Brain pericyte (primary cell): ENCODE results near the gene IFNGR1.
"Not testable (repeated sequence)": the region's sequence is repeated elsewhere in the genome, so short reads cannot be mapped to it uniquely, and the experiment has no call there.

ENCODE experiments used
- DNase-seq: peaks from one replicate; pipeline ENCODE4 v3.0.0-alpha.2; 2012; ENCODE audit warnings: low read depth, low spot score

IFNGR1 gene

DNA sequence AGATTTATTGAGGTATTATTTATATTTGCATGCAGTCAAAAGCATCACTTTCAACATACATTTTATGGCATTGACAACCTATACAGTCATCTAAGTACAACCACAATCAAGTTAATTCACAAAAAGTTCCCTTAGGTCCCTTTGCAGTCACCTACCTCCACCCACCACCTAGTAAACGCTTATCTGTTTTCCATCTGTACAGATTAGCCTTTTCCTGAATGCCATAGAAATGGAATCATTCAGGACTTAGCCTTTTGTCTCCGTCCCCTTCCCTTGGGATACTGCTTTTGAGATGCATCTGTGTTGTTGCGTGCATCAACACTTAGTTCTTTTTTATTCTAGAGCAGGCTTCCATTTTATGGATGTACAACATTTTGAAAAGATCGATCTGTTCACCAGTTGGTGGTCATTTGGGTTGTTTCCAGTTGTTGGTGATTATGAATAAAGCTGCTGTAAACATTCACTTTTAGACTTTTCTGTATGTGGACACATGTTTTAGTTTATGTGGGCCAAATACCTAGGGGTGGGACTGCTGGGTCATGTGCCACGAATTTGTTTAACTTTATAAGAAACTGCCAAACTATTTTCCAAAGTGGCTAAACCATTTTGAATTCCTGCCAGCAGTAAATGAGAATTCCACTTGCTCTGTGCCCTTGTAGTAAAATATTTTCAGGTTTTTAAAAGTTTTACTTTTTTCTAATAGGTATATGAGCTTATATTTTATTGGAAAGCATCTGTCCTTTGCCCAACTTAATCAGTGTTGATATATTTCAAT lies 17.6 kb upstream of the IFNGR1 start:
- no peak for DNase-seq

DNA sequence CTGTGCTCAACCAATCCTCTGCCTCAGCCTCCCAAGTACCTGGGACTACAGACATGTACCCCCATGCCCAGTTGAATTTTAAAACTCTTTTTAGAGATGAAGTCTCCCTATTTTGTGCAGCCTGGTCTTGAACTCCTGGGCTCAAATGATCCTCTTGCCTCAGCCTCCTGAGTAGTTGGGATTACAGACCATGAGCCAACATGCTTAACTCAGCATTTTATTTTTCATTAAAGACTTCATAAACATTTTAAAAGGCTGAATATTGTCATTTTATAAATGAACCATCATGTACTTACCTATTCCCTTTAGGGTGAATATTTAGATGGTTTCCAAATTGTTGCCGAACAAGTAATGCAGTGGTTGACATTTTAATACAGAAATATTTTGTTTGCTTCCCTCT lies 16.5 kb upstream of the IFNGR1 start:
- DNase-seq = no peak

DNA sequence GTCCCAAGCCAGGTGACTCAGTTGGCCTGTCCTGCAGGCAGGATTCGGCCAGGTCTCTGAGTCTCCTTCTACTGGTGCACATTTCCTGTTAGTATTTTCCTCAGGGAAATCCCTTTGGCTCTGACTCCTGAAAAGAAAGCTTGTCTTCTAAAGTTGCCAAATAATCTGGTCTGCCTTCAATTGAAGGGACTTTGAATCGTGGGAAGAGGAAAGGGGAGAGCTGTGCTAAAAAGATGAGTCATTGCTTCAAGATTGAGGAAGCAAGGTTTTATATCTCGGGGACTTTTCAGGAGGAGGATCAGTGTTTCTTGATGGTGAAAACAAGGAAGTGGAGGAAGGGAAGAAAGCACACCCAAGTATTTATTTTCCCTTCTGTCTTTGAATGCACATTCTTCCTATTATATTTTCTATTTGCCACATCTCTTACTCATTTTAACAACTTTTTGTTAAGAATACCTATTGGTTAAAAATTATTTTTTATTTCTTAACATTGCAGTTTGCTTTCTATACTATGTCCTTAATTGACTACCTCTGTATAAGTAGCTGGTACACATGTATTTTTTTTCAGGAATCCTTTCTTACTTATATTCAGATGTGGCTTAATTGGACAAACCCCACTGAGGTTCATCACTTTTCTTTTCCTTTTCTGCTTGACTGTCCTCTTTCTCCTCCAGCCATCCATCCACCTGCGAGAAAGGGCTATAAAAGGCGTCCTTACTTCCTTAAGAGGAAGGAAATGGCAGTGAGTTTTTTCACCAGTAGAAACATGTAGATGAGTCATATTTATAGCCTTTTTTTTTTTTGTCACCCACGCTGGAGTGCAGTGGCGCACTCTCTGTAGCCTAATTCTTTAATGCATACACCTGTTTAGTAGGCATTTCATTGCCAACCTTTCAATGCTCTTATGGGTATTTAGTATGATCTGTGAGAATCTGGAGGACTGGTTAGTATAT lies 15.0 kb upstream of the IFNGR1 start:
- peak; percentile 37 for DNase-seq

DNA sequence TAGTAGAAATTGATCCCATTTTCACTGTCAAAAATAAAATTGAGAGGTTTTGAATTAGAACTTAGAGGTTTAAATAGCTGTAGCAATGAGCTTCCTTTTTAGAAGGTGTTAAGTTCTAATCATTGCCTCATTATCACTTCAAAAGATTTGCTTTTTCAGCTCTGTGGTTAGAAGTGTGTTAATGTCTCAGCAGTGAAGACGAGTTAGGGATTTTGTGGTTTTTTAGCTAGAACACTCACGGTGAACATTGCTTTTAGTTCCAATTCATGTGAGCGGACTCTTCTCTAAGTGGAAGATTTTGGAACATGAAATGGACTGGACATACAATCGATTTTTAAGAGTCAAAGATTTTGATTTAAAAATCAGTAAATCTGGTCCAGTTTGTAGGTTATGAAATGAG lies 12.7 kb upstream of the IFNGR1 start:
- no peak for DNase-seq

DNA sequence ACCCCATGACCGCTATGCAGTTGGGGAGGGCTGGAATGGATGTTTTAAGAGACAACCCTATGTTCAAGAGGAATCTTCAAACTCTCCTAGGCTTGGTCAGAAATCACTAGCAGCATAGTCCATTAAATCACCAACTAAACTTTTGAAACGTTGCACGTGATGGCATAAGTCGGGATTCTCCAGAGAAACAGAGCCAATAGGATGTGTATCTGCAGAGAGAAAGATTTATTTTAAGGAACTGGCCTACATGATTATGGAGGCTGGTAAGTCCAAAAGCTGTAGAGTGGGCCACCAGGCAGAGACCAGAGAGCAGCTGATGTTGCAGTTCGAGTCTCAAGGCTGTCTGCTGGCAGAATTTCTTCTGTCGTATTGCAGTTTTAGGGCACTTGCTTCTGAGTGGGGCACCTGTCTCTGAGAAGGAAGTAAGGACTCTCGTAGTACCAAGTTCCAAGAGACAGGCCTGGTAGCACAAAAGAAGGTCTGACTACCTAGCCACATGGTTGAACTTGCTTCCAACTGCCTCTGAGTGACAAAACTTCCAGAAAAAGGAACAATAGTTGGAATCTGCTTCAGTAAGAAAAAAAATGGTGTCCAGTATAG lies 11.9 kb upstream of the IFNGR1 start:
- DNase-seq = no peak

DNA sequence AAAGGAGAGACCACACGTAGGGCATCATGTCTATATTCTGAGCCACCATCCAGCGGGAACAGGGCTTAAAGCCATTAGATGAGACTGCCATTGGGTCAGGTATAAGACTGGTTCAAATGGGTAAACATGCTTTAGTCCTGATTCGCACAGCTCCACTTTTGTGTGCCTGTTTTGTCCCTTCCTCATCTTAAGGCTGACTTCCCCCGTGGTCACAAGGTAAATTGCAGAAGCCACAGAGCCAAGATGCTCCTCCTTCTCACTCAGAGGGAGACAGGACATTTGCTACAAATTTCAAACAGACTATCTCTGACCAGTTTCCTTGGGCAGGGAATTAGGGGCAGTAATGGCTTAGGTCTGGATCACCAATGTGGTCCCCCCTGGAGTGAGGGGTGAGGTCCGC lies 11.4 kb upstream of the IFNGR1 start:
- DNase-seq = no peak

DNA sequence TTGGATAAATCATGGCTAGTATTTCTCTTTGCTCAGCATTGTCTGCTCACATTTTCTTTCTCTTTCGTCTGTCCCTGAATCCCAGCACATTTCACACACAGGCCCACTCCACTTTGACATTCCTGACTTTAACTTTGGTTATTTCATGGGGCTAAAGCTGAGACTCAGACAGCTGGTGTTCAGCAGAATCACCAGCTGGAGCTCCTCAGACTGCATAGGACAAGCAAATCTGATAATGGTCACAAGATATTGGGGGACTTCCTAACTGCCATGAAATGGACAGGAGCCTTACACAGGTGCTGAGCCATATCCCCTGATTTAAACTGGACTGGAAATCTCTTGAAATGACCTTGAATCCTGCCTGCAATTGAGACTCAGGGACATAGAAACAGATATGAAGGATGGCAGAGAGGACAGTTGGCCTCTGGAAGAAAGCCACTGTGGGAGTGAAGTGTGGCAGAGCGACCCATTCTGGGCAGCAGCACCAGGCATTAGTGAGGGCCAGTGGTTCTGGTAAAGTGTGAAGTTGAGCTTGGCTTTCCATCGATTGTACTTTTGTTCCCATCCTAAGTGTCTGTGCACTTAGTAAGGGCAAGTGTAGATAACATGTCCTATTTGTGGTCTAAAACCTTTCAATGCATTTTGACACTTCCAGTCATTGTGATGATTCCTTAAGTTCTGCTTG lies 10.0 kb upstream of the IFNGR1 start:
- DNase-seq = no peak

DNA sequence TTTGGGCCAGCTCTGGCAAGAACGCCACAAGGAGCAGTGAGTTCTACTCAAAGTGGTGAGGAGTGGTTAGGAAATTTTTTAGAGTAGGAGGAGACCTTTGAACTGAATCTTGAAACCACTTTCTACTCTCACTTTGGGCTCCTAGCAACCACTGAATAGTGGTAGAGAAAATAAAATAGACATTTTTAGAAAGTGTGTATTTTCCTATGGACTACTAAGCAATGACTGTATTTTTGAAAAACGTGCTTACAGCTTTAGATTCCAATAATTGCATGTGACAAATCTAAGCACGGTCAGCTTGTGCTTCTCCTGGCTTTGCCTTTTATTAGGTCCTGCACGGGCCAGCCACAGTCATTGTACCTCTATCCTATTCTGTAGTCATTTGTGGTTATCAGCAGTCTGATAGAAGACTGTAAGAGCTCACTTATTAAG lies 8.7 kb upstream of the IFNGR1 start:
- DNase-seq = no peak

DNA sequence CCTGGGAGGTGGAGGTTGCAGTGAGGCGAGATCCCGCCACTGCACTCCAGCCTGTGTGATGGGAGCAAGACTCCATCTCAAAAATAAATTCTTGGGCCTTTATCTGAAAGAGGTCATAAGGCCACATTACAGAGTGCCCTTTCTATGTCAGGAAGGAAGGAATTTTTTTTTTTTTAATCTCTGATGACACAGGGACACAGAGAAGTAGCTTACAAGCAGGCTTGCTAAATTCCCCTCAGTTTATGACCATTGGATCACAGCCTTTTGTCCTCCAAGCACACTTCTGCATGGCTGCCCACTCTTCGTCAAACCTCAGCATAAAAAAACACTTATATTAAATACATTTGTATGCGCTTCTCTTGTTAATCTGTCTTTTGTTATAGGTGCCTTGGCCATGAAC lies 7.5 kb upstream of the IFNGR1 start:
- no peak for DNase-seq

DNA sequence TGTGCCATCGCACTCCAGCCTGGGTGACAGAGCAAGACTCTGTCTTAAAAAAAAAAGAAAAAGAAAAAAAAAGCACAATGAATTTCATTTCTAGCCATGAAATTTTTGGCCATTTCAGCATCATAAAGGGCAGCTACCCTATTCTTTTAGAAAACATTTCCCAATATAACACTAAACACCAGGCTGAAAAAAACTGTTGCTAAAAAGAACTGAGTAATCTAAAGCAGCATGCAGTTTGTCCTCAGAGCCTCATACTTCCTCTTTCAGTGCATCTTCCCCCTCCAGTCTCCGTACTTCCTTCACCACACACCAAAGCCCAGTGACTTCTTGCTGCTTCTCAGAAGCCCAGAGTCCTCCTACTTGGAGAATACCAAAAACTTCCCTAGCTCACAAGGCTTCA lies 5.6 kb upstream of the IFNGR1 start:
- DNase-seq = no peak

DNA sequence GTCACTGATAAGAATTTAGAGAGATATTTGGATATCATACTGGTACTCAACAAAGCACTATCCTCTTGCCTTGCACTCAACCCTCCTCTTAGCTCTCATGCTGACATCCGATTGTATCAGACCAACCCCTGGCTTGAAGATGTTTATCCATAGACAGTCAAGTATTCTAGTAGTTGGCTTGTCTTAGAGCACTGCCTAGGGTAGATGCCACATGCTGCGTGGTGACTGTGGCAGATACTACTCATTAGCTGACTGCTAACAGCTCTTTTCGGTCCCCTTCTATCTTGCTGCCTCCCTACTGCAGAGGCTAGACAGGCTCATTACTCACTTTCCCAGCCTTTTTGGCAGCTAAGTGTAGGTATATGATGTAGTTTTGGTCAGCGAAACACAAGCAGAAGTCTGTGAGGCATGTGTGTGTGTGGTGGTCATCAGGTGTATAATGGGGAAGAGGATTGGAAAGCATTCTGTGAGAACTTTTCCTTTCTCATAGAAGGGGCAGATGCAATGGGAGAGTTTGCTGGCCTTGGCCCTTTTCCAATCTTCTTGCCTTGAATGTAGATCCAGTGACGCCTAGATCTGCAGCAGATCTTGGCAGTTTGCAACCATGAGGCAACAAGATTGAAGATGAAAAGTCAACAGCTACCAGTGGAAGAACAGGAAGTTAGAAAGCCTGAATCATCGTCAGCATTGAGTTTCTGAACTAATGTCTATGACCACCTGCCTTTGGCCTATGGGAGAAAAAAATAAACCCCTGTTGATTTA lies 4.4 kb upstream of the IFNGR1 start:
- DNase-seq = peak; percentile 76

DNA sequence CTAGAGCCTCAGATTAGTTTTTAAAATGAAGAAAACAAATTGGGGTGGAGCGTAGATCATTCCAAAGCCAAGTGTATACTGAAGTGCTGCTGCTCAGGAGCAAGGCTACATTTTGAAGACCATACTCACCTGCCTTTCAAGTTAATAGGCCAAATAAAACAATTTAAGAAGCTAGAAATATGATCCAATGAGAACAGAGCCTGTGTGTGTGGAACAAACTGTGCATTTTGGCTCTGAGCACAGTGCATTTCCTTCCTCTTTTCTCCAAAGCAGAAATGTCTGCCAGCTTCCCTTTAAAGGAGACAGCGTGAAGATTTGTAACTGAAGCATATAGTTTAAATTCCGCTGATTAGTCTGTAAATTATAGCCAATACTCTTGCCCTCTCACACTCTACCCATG lies 3.2 kb upstream of the IFNGR1 start:
- no peak for DNase-seq

DNA sequence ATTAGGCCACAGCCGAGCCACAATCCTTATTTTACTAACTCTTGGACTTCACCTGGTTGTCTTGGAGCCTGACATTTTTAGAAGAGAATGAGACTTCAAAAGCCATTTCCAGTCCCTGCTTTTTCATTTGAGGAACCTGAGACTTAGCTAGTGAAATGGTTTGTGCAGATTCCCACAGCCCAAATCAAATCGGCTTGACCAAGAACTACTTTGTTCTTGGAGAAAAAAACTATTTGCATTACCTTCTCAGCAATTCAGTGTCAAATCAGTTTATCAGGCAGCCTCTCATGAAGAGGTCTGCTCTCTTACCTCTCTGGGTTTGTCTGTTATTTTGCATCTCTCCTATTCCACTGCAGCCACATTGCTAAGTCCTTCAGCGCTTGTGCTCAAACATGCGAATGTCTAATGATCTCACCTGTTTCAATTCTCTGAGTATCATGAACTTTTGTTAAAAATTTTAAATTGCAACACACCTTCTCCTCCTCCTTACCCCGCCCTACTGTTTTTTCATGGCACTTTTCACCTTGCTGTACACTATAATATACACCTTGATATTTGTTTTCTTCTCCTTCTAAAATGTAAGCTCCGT lies 573 bp upstream of the IFNGR1 start:
- no peak for DNase-seq

DNA sequence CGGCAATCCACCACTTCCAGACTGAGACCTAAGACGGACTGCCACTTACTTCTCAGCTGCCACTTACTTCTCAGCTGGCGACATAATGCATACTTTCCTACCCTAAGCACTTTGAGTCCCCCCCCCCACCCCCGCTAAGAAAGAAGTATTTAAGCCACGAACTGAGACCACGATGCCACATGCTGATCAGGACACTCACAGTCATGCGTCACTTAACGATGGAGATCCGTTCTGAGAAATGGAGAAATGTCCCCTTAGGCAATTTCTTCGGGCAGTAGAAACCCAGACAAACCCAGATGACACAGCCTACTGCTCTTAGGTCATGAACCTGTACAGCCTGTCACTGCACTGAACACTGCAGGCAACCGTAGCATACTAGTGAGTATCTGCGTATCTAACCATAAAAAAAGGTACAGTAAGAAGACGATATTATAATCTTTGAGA lies 690 bp downstream of the IFNGR1 start:
- no peak for DNase-seq

DNA sequence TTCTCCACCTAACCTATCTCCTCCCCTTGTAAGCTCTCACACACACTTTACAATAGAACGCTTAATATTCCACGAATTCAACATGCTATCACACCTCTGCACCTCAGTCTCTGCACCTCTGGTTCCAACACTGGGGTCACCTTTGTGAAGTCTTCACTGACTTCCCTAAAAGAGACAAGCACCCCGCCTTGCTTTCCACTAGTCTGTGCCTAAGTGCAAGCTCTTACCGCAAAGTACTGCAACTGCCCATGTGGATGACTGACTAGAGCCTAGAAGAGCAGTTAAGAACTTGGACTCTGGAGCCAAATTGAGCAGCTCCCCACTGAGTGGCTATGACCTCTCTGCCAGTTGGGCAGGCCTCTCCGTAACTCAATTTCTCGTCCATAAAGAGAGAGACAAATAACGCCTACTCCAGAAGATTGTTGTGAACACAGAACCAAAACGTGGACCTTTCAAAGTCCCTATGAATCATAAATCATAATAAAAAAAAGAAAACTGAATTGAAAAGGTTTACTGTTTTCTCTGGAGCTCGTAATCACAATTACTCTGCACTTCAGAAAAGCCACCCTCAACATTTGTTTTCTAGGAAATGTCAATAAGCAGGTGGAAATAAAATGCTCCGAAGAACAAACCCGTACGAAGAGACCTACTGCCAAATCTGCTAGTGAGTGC lies 1.2 kb downstream of the IFNGR1 start:
- no peak for DNase-seq

DNA sequence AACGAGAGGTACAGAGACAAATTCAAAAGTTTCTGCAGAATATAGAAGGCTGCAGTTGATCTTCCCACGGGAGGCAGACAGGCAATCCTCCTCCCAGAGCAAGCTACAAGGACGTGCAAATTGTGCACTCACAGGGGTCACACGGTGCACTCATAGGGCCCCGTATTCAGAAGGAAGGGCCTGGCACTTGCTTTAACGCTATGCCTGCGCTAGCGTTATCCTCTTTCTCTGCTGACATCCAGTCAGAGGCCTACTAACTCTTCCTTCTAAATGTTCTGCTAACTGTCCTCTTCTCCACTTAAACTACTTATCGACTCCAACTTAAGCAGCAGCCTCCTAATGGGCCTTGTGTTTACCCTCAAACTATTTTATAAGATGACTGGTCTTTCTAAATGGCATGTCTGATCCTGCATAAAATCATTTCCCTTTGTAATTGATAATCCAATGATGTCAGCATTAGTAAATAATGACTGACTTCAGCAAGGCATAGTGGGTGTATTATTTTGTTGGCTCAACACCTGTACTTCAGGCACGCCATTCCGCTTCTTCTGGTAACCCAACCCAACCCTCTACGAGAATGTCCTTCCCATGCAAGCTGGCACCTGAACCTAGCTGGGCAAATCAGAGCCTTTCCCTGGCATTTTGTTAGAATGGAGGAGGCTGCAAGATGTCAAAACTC lies 2.2 kb downstream of the IFNGR1 start:
- no peak for DNase-seq

DNA sequence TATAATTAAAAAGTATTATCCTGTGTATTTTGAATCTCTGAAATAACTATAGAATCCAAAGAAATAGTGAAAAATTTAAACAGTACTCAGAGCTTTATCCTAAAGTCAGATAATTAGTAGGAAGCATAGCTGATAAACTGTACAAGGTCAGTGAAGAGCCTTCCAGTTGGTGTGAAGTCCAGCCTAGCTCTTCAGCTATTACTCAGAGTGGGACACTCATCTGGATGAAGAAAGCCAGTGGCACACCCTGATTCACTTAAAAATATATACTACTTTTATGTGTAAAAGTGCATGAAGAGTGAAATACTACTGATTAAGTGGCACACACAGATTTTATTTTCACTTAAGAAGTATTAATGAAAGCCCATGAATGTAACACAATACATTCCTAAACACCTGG lies 3.1 kb downstream of the IFNGR1 start:
- DNase-seq = no peak

DNA sequence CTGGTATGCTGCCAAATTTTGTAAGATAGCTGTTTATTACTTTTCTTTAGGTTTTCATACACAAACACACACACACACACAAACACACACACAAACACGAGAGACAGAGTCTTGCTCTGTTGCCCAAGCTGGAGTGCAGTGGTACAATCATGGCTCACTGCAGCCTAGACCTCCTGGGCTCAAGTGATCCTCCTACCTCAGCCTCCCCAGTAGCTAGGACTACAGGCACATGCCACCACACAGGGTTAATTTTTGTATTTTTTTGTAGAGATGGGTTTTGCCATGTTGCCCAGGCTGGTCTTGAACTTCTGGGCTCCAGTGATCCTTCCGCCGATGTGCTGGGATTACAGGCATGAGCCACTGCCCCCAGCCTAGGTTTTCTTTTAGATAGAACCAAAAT lies 3.6 kb downstream of the IFNGR1 start:
- not testable (repeated sequence) for DNase-seq

DNA sequence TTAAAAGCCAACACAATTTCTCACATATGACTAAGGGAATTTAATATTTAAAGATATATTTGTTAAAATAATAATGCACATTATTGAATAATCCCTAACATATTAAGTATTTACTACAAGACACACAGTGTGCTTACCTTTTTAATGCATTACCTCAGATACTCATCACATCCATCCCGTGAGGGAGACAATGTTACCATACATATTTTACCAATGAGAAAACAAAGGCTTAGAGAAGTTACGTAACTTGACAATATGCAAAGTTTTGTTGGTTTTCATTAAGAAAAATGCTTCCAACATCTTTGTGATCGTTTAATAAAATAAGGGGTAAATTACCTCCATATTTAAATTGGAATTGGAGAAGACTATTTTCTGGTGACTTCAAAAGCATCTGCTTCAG lies 4.3 kb downstream of the IFNGR1 start:
- no peak for DNase-seq

DNA sequence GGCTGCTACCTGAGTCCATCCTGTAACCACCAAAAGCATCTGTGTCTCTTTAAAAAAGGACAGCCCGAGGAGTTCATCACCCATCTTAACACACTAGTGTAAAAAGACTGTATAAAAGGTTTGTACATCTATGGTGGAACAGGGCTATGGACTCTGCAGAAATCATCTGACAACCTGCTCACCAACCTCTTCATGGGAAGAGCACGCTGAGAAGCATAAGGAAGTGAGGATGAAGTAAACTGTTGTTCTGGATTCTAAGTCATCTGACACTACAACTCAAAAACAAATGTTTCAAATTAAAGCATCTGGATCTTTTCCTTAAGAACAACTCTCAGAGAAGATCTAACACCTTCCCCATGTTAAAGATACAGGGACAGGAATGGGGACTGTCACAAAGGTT lies 5.4 kb downstream of the IFNGR1 start:
- DNase-seq = no peak
